K562 (cell line): Measurements from ENCODE around the gene ORAI1. TPM values are rescaled to one million over a fixed set of nuclear protein-coding genes. Genes with fewer than 3 reads are reported as not detected.
A peak's percentile ranks its signal among the peaks of the same experiment; 100 is the strongest.

Experiments used
- ATF6 ChIP-seq: sonication (generic); formaldehyde crosslinking; IDR thresholded peaks from 2 replicates; pipeline ENCODE4 v1.4.0; 2020; ENCODE audit warnings: mild to moderate bottlenecking, missing genetic modification reagents
- BHLHE40 ChIP-seq: IDR thresholded peaks from 2 replicates; pipeline ENCODE4 v1.6.1; 2011; ENCODE audit warnings: low read length, improper control_type of control experiment
- CREB3 ChIP-seq: fragments of 450-650 bp; conservative IDR thresholded peaks from 2 replicates; pipeline ENCODE4 v1.6.1; 2016; ENCODE audit warnings: missing genetic modification characterization, low read depth, mild to moderate bottlenecking, missing compliant biosample characterization, moderate library complexity
- CREBBP ChIP-seq: IDR thresholded peaks from one replicate; pipeline ENCODE4 v1.6.1; 2012; ENCODE audit warnings: low read depth, mild to moderate bottlenecking, control low read depth, inconsistent platforms, low read length
- DPF2 ChIP-seq: fragments of 450-650 bp; IDR thresholded peaks from 2 replicates; pipeline ENCODE4 v1.6.1; 2016
- FOXM1 ChIP-seq, 2 experiments: fragments of 450-650 bp in 1 of 2; sonication (generic) in 1 of 2; formaldehyde crosslinking in 1 of 2; IDR thresholded peaks; 2 replicates each; pipeline versions ENCODE4 v1.6.1 to v1.9.0; 2017 to 2022; ENCODE audit warnings: low read depth in 2 of 2, mild to moderate bottlenecking in 2 of 2, missing genetic modification reagents in 1 of 2, moderate library complexity in 1 of 2
- MECOM ChIP-seq: fragments of 250-450 bp; sonication (Bioruptor Pico); IDR thresholded peaks from 2 replicates; pipeline ENCODE4 v1.8.0; 2022; ENCODE audit warnings: inconsistent platforms
- MTA2 ChIP-seq: fragments of 450-650 bp; IDR thresholded peaks from 2 replicates; pipeline ENCODE4 v1.6.1; 2016; ENCODE audit warnings: low read depth
- OTX1 ChIP-seq: fragments of 450-650 bp; formaldehyde crosslinking; IDR thresholded peaks from 2 replicates; pipeline ENCODE4 v1.4.0; 2022; ENCODE audit warnings: mild to moderate bottlenecking
- PCBP2 ChIP-seq: fragments of 200-400 bp; formaldehyde crosslinking; IDR thresholded peaks from 2 replicates; pipeline ENCODE4 v1.6.1; 2018; ENCODE audit warnings: low read length, low read depth, mild to moderate bottlenecking, moderate library complexity; ENCODE audit not compliant: poor library complexity, severe bottlenecking
- REST ChIP-seq, 2 experiments: fragments of 450-650 bp; formaldehyde crosslinking in 1 of 2; IDR thresholded peaks; 2 replicates each; pipeline versions ENCODE4 v1.4.0 to v1.6.1; 2014 to 2020; ENCODE audit warnings: mild to moderate bottlenecking in 2 of 2, borderline replicate concordance in 1 of 2, low read depth in 1 of 2
- SMARCE1 ChIP-seq: fragments of 450-650 bp; IDR thresholded peaks from 2 replicates; pipeline ENCODE4 v1.7.1; 2016; ENCODE audit warnings: mild to moderate bottlenecking
- ZNF324 ChIP-seq: fragments of 250-450 bp; sonication (Bioruptor Pico); IDR thresholded peaks from 2 replicates; pipeline ENCODE4 v1.4.0; 2020; ENCODE audit warnings: mild to moderate bottlenecking
- ZNF384 ChIP-seq: IDR thresholded peaks from 2 replicates; pipeline ENCODE4 v1.6.1; 2012; ENCODE audit warnings: low read depth, low read length, improper control_type of control experiment
- ZNF408 ChIP-seq: fragments of 250-450 bp; sonication (Bioruptor Pico); IDR thresholded peaks from 2 replicates; pipeline ENCODE4 v1.4.0; 2020; ENCODE audit warnings: low read depth, mild to moderate bottlenecking, moderate library complexity
- polyA plus RNA-seq, 8 experiments: library from polyadenylated mRNA; depleted of rRNA in 4 of 8; stranded (reverse) in 5 of 8; unstranded in 3 of 8; fragments of >200 nt; fragmentation: Nextera tagmentation in 2 of 8; fragmentation: Illumina TruSeq in 1 of 8; extraction: Ambion mirVana in 2 of 8; extraction: Trizol in 1 of 8; gene quantifications; 2 replicates each; pipeline versions ENCODE4 v1.2.1 to v1.2.3, GENCODE V29; 2011 to 2014; ENCODE audit warnings: inconsistent platforms in 1 of 8, missing spikeins in 1 of 8
- total RNA-seq, 7 experiments: library from RNA; depleted of rRNA in 6 of 7; stranded (reverse); fragments of >200 nt in 6 of 7; fragmentation: Illumina TruSeq in 2 of 7; extraction: Trizol in 2 of 7; gene quantifications; 2 replicates each; pipeline versions ENCODE4 v1.2.1 to v1.2.3, GENCODE V29; 2011 to 2021; ENCODE audit warnings: low replicate concordance in 1 of 7

The ORAI1 gene
- total and polyA plus RNA-seq, 9 of the 15 experiments (the other 6 are each of a cell fraction or from before 2014, with no cell fraction given) = 2.6 to 23.8 (median 9.3) TPM

- TF ChIP-seq BHLHE40 (no peak), REST (IDR thresholded peaks at IDR 0.05; ENCODE audit: borderline replicate concordance) (no peak), REST (CRISPR knock-in tag; IDR thresholded peaks at IDR 0.05; ENCODE audit: low read depth) (no peak), DPF2 (peak; percentile 68), SMARCE1 (0 out of 2 replicates have a peak, but pooled peaks have one; percentile 16), CREB3 (no peak), CREBBP (no peak), FOXM1 (IDR thresholded peaks at IDR 0.05; ENCODE audit: low read depth) (no peak), FOXM1 (CRISPR knock-in tag; IDR thresholded peaks at IDR 0.05; ENCODE audit: low read depth) (no peak), ATF6 (CRISPR knock-in tag) (no peak), MECOM (CRISPR knock-in tag) (no peak), ZNF324 (CRISPR knock-in tag) (no peak), ZNF408 (no peak), OTX1 (CRISPR knock-in tag) (0 out of 2 replicates have a peak, but pooled peaks have one; percentile 48), ZNF384 (peak; percentile 63; the same call in 1 of the 2 replicates), PCBP2 (no peak), MTA2 (no peak)
Observed at GRCh38 chr12:121663610-121663929, 37.2 kb downstream of the ORAI1 start (continued).
